HG02759 (cell line): ENCODE measurements around the gene STAB2.

Experiments
- ATAC-seq: cut with Tn5 transposase; IDR thresholded peaks from one replicate; pipeline ENCODE4 v1.9.1; 2021; ENCODE audit warnings: mild to moderate bottlenecking, moderate library complexity; ENCODE audit not compliant: unreplicated experiment

Gene STAB2

GRCh38 chr12:103586791-103587370 is at the start of gene STAB2:
Gene STAB2, plus strand, starts transcription at chr12:103587273. Its CDS starts 204 bp downstream, at chr12:103587477.
- no peak for ATAC-seq

GRCh38 chr12:103538397-103538796 is 48.7 kb upstream of the STAB2 start:
- ATAC-seq = no peak

GRCh38 chr12:103540319-103540718 is 46.8 kb upstream of the STAB2 start:
- ATAC-seq = no peak

- ATAC-seq = no peak
Measured at GRCh38 chr12:103542078-103542477, 45.0 kb upstream of the STAB2 start.

GRCh38 chr12:103546959-103547358 is 40.1 kb upstream of the STAB2 start:
- ATAC-seq = no peak

GRCh38 chr12:103547376-103547775 is 39.7 kb upstream of the STAB2 start:
- ATAC-seq = no peak

GRCh38 chr12:103547929-103548328 is 39.1 kb upstream of the STAB2 start:
- no peak for ATAC-seq

- ATAC-seq = no peak
Measured at GRCh38 chr12:103548622-103549601, 38.2 kb upstream of the STAB2 start.

- no peak for ATAC-seq
Measured at GRCh38 chr12:103556890-103557627, 30.0 kb upstream of the STAB2 start.

GRCh38 chr12:103557628-103558010 is 29.5 kb upstream of the STAB2 start:
- ATAC-seq = no peak

- no peak for ATAC-seq
Measured at GRCh38 chr12:103558879-103559278, 28.2 kb upstream of the STAB2 start.

- ATAC-seq = no peak
Measured at GRCh38 chr12:103560604-103561101, 26.4 kb upstream of the STAB2 start.

- ATAC-seq = no peak
Measured at GRCh38 chr12:103561174-103561573, 25.9 kb upstream of the STAB2 start.

- no peak for ATAC-seq
Measured at GRCh38 chr12:103566398-103566797, 20.7 kb upstream of the STAB2 start.

- ATAC-seq = no peak
Measured at GRCh38 chr12:103569278-103569677, 17.8 kb upstream of the STAB2 start.

- ATAC-seq = no peak
Measured at GRCh38 chr12:103571286-103571685, 15.8 kb upstream of the STAB2 start.

GRCh38 chr12:103572312-103573045 is 14.6 kb upstream of the STAB2 start:
- no peak for ATAC-seq

GRCh38 chr12:103573185-103573584 is 13.9 kb upstream of the STAB2 start:
- ATAC-seq = no peak

- ATAC-seq = no peak
Measured at GRCh38 chr12:103578926-103579325, 8.1 kb upstream of the STAB2 start.

GRCh38 chr12:103580026-103580425 is 7.0 kb upstream of the STAB2 start:
- no peak for ATAC-seq

- no peak for ATAC-seq
Measured at GRCh38 chr12:103583008-103583407, 4.1 kb upstream of the STAB2 start.
